GM18861 (cell line): ENCODE data around the gene FNIP2.
"Not testable (repeated sequence)": the region's sequence is repeated elsewhere in the genome, so short reads cannot be mapped to it uniquely, and the experiment has no call there.

Source experiments
- ATAC-seq: cut with Tn5 transposase; IDR thresholded peaks from one replicate; pipeline ENCODE4 v1.9.1; 2021; ENCODE audit not compliant: unreplicated experiment

FNIP2 gene

GRCh38 chr4:158903079-158903456 lies 134.2 kb downstream of the FNIP2 start:
- no peak for ATAC-seq

GRCh38 chr4:158903472-158904043 lies 134.7 kb downstream of the FNIP2 start:
- no peak for ATAC-seq

- no peak for ATAC-seq
Observed at GRCh38 chr4:158904815-158905214, 136.0 kb downstream of the FNIP2 start.

GRCh38 chr4:158906073-158906472 lies 137.2 kb downstream of the FNIP2 start:
- peak; percentile 91 for ATAC-seq

GRCh38 chr4:158912390-158912789 lies 143.6 kb downstream of the FNIP2 start:
- ATAC-seq, result no peak

GRCh38 chr4:158912806-158913205 lies 144.0 kb downstream of the FNIP2 start:
- ATAC-seq, result no peak

GRCh38 chr4:158913766-158914165 lies 144.9 kb downstream of the FNIP2 start:
- ATAC-seq, result no peak

GRCh38 chr4:158914218-158914617 lies 145.4 kb downstream of the FNIP2 start:
- no peak for ATAC-seq

- no peak for ATAC-seq
Observed at GRCh38 chr4:158915683-158916241, 146.9 kb downstream of the FNIP2 start.

- ATAC-seq, result not testable (repeated sequence)
Observed at GRCh38 chr4:158920452-158920996, 151.7 kb downstream of the FNIP2 start.

- not testable (repeated sequence) for ATAC-seq
Observed at GRCh38 chr4:158927774-158928173, 158.9 kb downstream of the FNIP2 start.

GRCh38 chr4:158929939-158930638 lies 161.3 kb downstream of the FNIP2 start:
- ATAC-seq, result no peak

GRCh38 chr4:158930639-158930972 lies 161.8 kb downstream of the FNIP2 start:
- no peak for ATAC-seq

GRCh38 chr4:158933236-158933635 lies 164.4 kb downstream of the FNIP2 start:
- no peak for ATAC-seq

- ATAC-seq, result no peak
Observed at GRCh38 chr4:158934996-158935669, 166.3 kb downstream of the FNIP2 start.

GRCh38 chr4:158936238-158936637 lies 167.4 kb downstream of the FNIP2 start:
- ATAC-seq, result no peak

- no peak for ATAC-seq
Observed at GRCh38 chr4:158938220-158939044, 169.6 kb downstream of the FNIP2 start.

- no peak for ATAC-seq
Observed at GRCh38 chr4:158940271-158940670, 171.4 kb downstream of the FNIP2 start.

- no peak for ATAC-seq
Observed at GRCh38 chr4:158941321-158941720, 172.5 kb downstream of the FNIP2 start.

GRCh38 chr4:158941895-158942294 lies 173.1 kb downstream of the FNIP2 start:
- ATAC-seq, result no peak

- no peak for ATAC-seq
Observed at GRCh38 chr4:158945529-158946108, 176.8 kb downstream of the FNIP2 start.
